22Rv1 (cell line): ENCODE measurements around the gene RERE.

ENCODE experiments used
- CTCF ChIP-seq: fragments of 450-650 bp; IDR thresholded peaks from 2 replicates; pipeline ENCODE4 v1.5.1; 2017; ENCODE audit warnings: mild to moderate bottlenecking
- ZFX ChIP-seq: fragments of 450-650 bp; IDR thresholded peaks from 2 replicates; pipeline ENCODE4 v1.6.1; 2017; ENCODE audit warnings: antibody characterized with exemption, borderline replicate concordance

- TF ChIP-seq CTCF (no peak), ZFX (no peak)
Measured at GRCh38 chr1:8706291-8706690, 111.1 kb downstream of the RERE start.
